K562 (cell line): ENCODE data around the gene IDH2. TPM values are rescaled to one million over a fixed set of nuclear protein-coding genes. Genes with fewer than 3 reads are reported as not detected.

ENCODE experiments used
- ATAC-seq: fragments of 200-7000 bp; cut with Tn5 transposase; 3 replicates; pipeline ENCODE4 v1.9.1; 2020; ENCODE audit warnings: moderate library complexity
- BruUV-seq: library from RNA; stranded (reverse); fragments of 400-500 nt; replicated peaks from 2 replicates; lab custom pipeline; 2021; lab: Mats Ljungman, UMichigan
- CTCF ChIA-PET: fragments of 300-600 bp; formaldehyde crosslinking; extraction: SDS; loops from one replicate; lab custom pipeline; 2021; ENCODE audit warnings: low intra/inter-chr PET ratio; lab: Yijun Ruan, JAX
- POLR2A ChIA-PET: fragments of 300-600, 350-650 bp; sonication (Branson Sonifier 250); formaldehyde crosslinking; extraction: SDS; loops from one replicate; lab custom pipeline; 2021; ENCODE audit warnings: antibody characterized with exemption, inconsistent platforms; lab: Yijun Ruan, JAX
- DNase-seq, 4 experiments: peaks; one replicate each; pipeline versions ENCODE4 v3.0.0 to v3.0.0-alpha.2; 2011 to 2018; ENCODE audit warnings: low spot score in 3 of 4, mixed read lengths in 3 of 4; ENCODE audit errors: extremely low read depth in 1 of 4
- FAIRE-seq: peaks from 2 replicates; lab custom pipeline; 2011; peaks lifted over from hg19 to GRCh38; lab: Jason Lieb, UNC
- H2AFZ ChIP-seq: 2 replicates; pipeline ENCODE4 v1.6.0; 2011; ENCODE audit warnings: low read depth, low read length, control low read depth, inconsistent platforms
- H3K27ac ChIP-seq: fragments of 200-600 bp; 3 replicates; pipeline ENCODE4 v1.8.0; 2011; ENCODE audit warnings: low read depth, mild to moderate bottlenecking, control low read depth, inconsistent platforms, low read length, moderate library complexity, mixed read lengths; ENCODE audit errors: extremely low read depth
- H3K27me3 ChIP-seq, 2 experiments: fragments of 300-600 bp in 1 of 2; 2 replicates in 1 of 2; 3 replicates in 1 of 2; pipeline versions ENCODE4 v1.6.0 to v1.8.0; 2011; ENCODE audit warnings: inconsistent platforms in 2 of 2, low read length in 2 of 2, mild to moderate bottlenecking in 1 of 2, mixed read lengths in 1 of 2, moderate library complexity in 1 of 2; ENCODE audit not compliant: control insufficient read depth in 2 of 2, insufficient read depth in 2 of 2
- H3K36me3 ChIP-seq: fragments of 300-600 bp; 3 replicates; pipeline ENCODE4 v1.8.0; 2011; ENCODE audit warnings: mild to moderate bottlenecking, low read length, inconsistent platforms; ENCODE audit not compliant: control insufficient read depth, insufficient read depth
- H3K4me1 ChIP-seq, 2 experiments: fragments of 200-600 bp in 1 of 2; replicated peaks in 1 of 2; 2 replicates in 1 of 2; 3 replicates in 1 of 2; pipeline versions ENCODE4 v1.5.1 to v1.8.0; 2011; ENCODE audit warnings: inconsistent platforms in 2 of 2, low read length in 2 of 2, mild to moderate bottlenecking in 1 of 2, mixed read lengths in 1 of 2, moderate library complexity in 1 of 2; ENCODE audit not compliant: control insufficient read depth in 2 of 2, insufficient read depth in 2 of 2
- H3K4me2 ChIP-seq: 2 replicates; pipeline ENCODE4 v1.6.1; 2011; ENCODE audit warnings: low read length, control low read depth, inconsistent platforms, mixed read lengths; ENCODE audit not compliant: insufficient read depth
- H3K4me3 ChIP-seq: fragments of 200-600 bp; sonication (generic), shearing (Covaris generic); 2 replicates; pipeline ENCODE4 v1.5.1; 2016; ENCODE audit warnings: control low read depth, inconsistent platforms
- H3K79me2 ChIP-seq: fragments of 200-600 bp; 3 replicates; pipeline ENCODE4 v1.8.0; 2011; ENCODE audit warnings: low read length, inconsistent platforms; ENCODE audit not compliant: control insufficient read depth, insufficient read depth
- H3K9ac ChIP-seq, 2 experiments: 2 replicates each; pipeline versions ENCODE4 v1.6.0 to v1.6.1; 2011; ENCODE audit warnings: low read depth in 2 of 2, low read length in 2 of 2, control low read depth in 1 of 2, inconsistent platforms in 1 of 2, mild to moderate bottlenecking in 1 of 2, mixed read lengths in 1 of 2; ENCODE audit not compliant: insufficient read depth in 1 of 2
- H3K9me1 ChIP-seq: one replicate; pipeline ENCODE4 v1.6.0; 2011; ENCODE audit warnings: inconsistent platforms, mild to moderate bottlenecking, low read length, moderate library complexity; ENCODE audit not compliant: control insufficient read depth, insufficient read depth
- H3K9me3 ChIP-seq: replicated peaks from 2 replicates; pipeline ENCODE4 v1.5.1; 2011; ENCODE audit warnings: low read depth, low read length, inconsistent platforms; ENCODE audit not compliant: control insufficient read depth, insufficient read depth
- H4K20me1 ChIP-seq: replicated peaks from 2 replicates; pipeline ENCODE4 v1.6.1; 2011; ENCODE audit warnings: low read length, inconsistent platforms, mixed read lengths; ENCODE audit not compliant: control insufficient read depth, insufficient read depth
- ARHGAP35 ChIP-seq: fragments of 450-650 bp; IDR thresholded peaks from 2 replicates; pipeline ENCODE4 v1.6.1; 2018; ENCODE audit not compliant: partially characterized antibody
- ESRRA ChIP-seq: fragments of 450-650 bp; IDR thresholded peaks from 2 replicates; pipeline ENCODE4 v1.6.1; 2014; ENCODE audit warnings: low read depth, mild to moderate bottlenecking, moderate library complexity, borderline replicate concordance
- ETV6 ChIP-seq, 3 experiments: fragments of 150-350 bp in 1 of 3; sonication (generic) in 1 of 3; formaldehyde crosslinking in 1 of 3; IDR thresholded peaks; 2 replicates each; pipeline versions ENCODE4 v1.6.1 to v1.8.0; 2014 to 2022; ENCODE audit warnings: borderline replicate concordance in 2 of 3, low read depth in 2 of 3, antibody characterized with exemption in 1 of 3, low read length in 1 of 3, mild to moderate bottlenecking in 1 of 3, missing genetic modification reagents in 1 of 3
- LEF1 ChIP-seq: fragments of 450-650 bp; IDR thresholded peaks from 2 replicates; pipeline ENCODE4 v1.6.1; 2016; ENCODE audit warnings: mild to moderate bottlenecking
- MAZ ChIP-seq, 2 experiments: fragments of 450-650 bp in 1 of 2; sonication (generic) in 1 of 2; formaldehyde crosslinking; IDR thresholded peaks in 1 of 2; conservative IDR thresholded peaks in 1 of 2; 2 replicates each; pipeline versions ENCODE4 v1.4.0 to v1.5.0; 2020; ENCODE audit warnings: mild to moderate bottlenecking in 1 of 2, missing genetic modification reagents in 1 of 2
- MLLT1 ChIP-seq, 2 experiments: fragments of 450-650 bp; IDR thresholded peaks; 2 replicates each; pipeline ENCODE4 v1.6.1; 2016
- SMARCC2 ChIP-seq: fragments of 450-650 bp; IDR thresholded peaks from 2 replicates; pipeline ENCODE4 v1.6.1; 2017; ENCODE audit warnings: antibody characterized with exemption, moderate library complexity, mild to moderate bottlenecking, low read depth
- TCF7 ChIP-seq: sonication (generic); IDR thresholded peaks from 2 replicates; pipeline ENCODE4 v1.6.1; 2016; ENCODE audit warnings: antibody characterized with exemption, borderline replicate concordance
- YY1 ChIP-seq, 3 experiments: IDR thresholded peaks; 2 replicates each; pipeline ENCODE4 v1.6.1; 2011; ENCODE audit warnings: low read length in 2 of 3, mild to moderate bottlenecking in 2 of 3, moderate library complexity in 2 of 3, borderline replicate concordance in 1 of 3, control low read depth in 1 of 3, low read depth in 1 of 3; ENCODE audit not compliant: insufficient read depth in 3 of 3, insufficient replicate concordance in 2 of 3, control insufficient read depth in 1 of 3, insufficient read length in 1 of 3; ENCODE audit errors: extremely low read depth in 1 of 3
- ZNF609 ChIP-seq: sonication (generic); formaldehyde crosslinking; IDR thresholded peaks from 2 replicates; pipeline ENCODE4 v1.8.1; 2023; ENCODE audit warnings: missing genetic modification reagents, mild to moderate bottlenecking, borderline replicate concordance
- ZNF717 ChIP-seq: fragments of 250-450 bp; sonication (Bioruptor Pico); IDR thresholded peaks from 2 replicates; pipeline ENCODE4 v1.5.0; 2021
- WGBS: fragments of 100-300 bp; shearing (Covaris generic); methylation state at CpG from one replicate; pipeline ENCODE4 v1.1.6; 2016; ENCODE audit warnings: low coverage, mixed read lengths; ENCODE audit not compliant: insufficient coverage; ENCODE audit errors: missing lambda C conversion rate; 5-methylcytosine and 5-hydroxymethylcytosine counted together
- in situ Hi-C: fragments of 300-500 bp; cut with MboI; formaldehyde crosslinking; loops from 4 replicates; pipeline ENCODE4 v1.15.0; 2018; ENCODE audit warnings: inconsistent platforms, mixed read lengths
- intact Hi-C: fragments of 100-400 bp; cut with micrococcal nuclease; formaldehyde crosslinking; loops from 2 replicates; pipeline ENCODE4 v1.14.2; 2022
- polyA plus RNA-seq, 8 experiments: library from polyadenylated mRNA; depleted of rRNA in 4 of 8; stranded (reverse) in 5 of 8; unstranded in 3 of 8; fragments of >200 nt; fragmentation: Nextera tagmentation in 2 of 8; fragmentation: Illumina TruSeq in 1 of 8; extraction: Ambion mirVana in 2 of 8; extraction: Trizol in 1 of 8; gene quantifications; 2 replicates each; pipeline versions ENCODE4 v1.2.1 to v1.2.3, GENCODE V29; 2011 to 2014; ENCODE audit warnings: inconsistent platforms in 1 of 8, missing spikeins in 1 of 8
- total RNA-seq, 7 experiments: library from RNA; depleted of rRNA in 6 of 7; stranded (reverse); fragments of >200 nt in 6 of 7; fragmentation: Illumina TruSeq in 2 of 7; extraction: Trizol in 2 of 7; gene quantifications; 2 replicates each; pipeline versions ENCODE4 v1.2.1 to v1.2.3, GENCODE V29; 2011 to 2021; ENCODE audit warnings: low replicate concordance in 1 of 7

Gene IDH2
- total and polyA plus RNA-seq, 9 of the 15 experiments (the other 6 are each of a cell fraction or from before 2014, with no cell fraction given): 0.70 to 99.9 (median 59.2) TPM

DNA sequence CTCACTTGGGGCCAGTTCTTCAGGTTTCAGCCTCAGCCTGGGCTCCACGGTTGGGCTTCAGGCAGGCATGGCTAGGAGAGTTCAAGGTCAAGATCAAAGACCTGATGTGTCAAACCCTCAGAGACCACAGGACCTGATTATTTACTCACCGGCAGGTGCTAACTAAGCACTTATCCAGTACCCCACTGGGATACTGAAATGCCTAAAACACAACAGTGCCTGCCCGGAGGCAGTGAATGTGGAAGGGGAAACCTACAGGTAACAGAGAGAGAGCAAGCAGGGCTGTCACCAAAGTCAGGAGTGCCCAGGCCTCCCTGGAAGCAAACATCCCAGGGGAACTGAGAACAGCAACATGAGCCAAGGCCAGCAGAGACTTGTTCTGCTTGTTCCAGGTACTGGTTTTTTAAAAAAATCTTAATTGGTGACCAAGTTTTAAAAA, 6.7 kb downstream of the IDH2 start:
- Histone ChIP-seq H3K9me1 (no peaks in the 10 kb centered on the region), H3K27me3 (no peaks in the 10 kb centered on the region), H4K20me1 (peaks cover 6% of the 10 kb centered on the region; the same call in 1 of the 2 replicates), H3K9ac (peak overlapping the region in 1 of 2 experiments; percentile 24; a peak in 1 of 4 replicates), H3K4me1 (peaks cover 24 to 29% of the 10 kb centered on the region in 2 experiments; a peak in 4 of 5 replicates), H3K9me3 (no peaks in the 10 kb centered on the region), H2AFZ (no peak overlapping the region), H3K36me3 (peaks cover 6% of the 10 kb centered on the region; the same call in 2 of the 3 replicates), H3K79me2 (peaks cover 6% of the 10 kb centered on the region; the same call in 1 of the 3 replicates), H3K4me3 (no peak overlapping the region), H3K4me2 (no peak overlapping the region), H3K27ac (no peak overlapping the region)
- CTCF ChIA-PET: no interaction called here
- no peak for TF ChIP-seq SMARCC2
- TF ChIP-seq TCF7: peak; percentile 58; the same call in 1 of the 2 replicates
- TF ChIP-seq ZNF609: no peak
- TF ChIP-seq MAZ (CRISPR knock-in tag; conservative IDR thresholded peaks at IDR 0.05 in 1 of 2, IDR thresholded peaks at IDR 0.05 in 1 of 2): no peak
- TF ChIP-seq MLLT1 (IDR thresholded peaks at IDR 0.05): 0 out of 4 replicates have a peak, but pooled peaks of 1 of the 2 experiments have one; percentile 25
- no peak for TF ChIP-seq ARHGAP35
- no peak for TF ChIP-seq ETV6 (IDR thresholded peaks at IDR 0.05; ENCODE audit: borderline replicate concordance in 1 of 2, low read depth in 2 of 2, low read length in 1 of 2)
- no peak for TF ChIP-seq ETV6 (CRISPR knock-in tag; IDR thresholded peaks at IDR 0.05; ENCODE audit: borderline replicate concordance)
- TF ChIP-seq ESRRA: peak; percentile 81
- TF ChIP-seq YY1 (IDR thresholded peaks at IDR 0.05; ENCODE audit: borderline replicate concordance in 1 of 3, control insufficient read depth in 1 of 3, extremely low read depth in 1 of 3, insufficient read depth in 3 of 3, insufficient read length in 1 of 3, insufficient replicate concordance in 2 of 3, low read depth in 1 of 3, low read length in 2 of 3): no peak
- no peak for TF ChIP-seq ZNF717 (CRISPR knock-in tag)
- 0 out of 2 replicates have a peak, but pooled peaks have one; percentile 28 for TF ChIP-seq LEF1
- no TSS peak for BruUV-seq
- 30% methylated on average over 3 of the region's 3 CpGs for WGBS
- intact Hi-C loops (no loop called here), in situ Hi-C loops (loop anchor here (10.0 kb wide), 1 partner anchor 341 kb away; the partner anchor contains the start of gene MESP1)
- FAIRE-seq (peak; percentile 15), DNase-seq (no peak), ATAC-seq (no peak)
- POLR2A ChIA-PET: interaction anchor here (0.6 kb wide), 1 partner anchor 423 kb away, joined by 3 read pairs; no protein-coding TSS in a partner anchor
